Testis (tissue), 2 donors: Measurements from ENCODE around the gene ARID5B.

Experiments
- CTCF ChIP-seq, 3 experiments: fragments of 450-650 bp in 2 of 3; fragments of 200-600 bp in 1 of 3; sonication (generic) in 1 of 3; IDR thresholded peaks; one replicate each; pipeline ENCODE4 v1.5.1; 2016 to 2019; ENCODE audit warnings: antibody characterized with exemption in 3 of 3, mild to moderate bottlenecking in 2 of 3, moderate library complexity in 1 of 3
- POLR2A ChIP-seq: fragments of 450-650 bp; IDR thresholded peaks from one replicate; pipeline ENCODE4 v1.6.1; 2017; ENCODE audit warnings: antibody characterized with exemption, mild to moderate bottlenecking, moderate library complexity

- no peak for TF ChIP-seq CTCF (IDR thresholded peaks at IDR 0.05)
- no peak for TF ChIP-seq POLR2A
Measured at GRCh38 chr10:62069452-62070178, 168.1 kb downstream of the ARID5B start.
